ENCODE results near the gene EBF3. TPM values are rescaled to one million over a fixed set of nuclear protein-coding genes. Genes with fewer than 3 reads are reported as not detected.

Gene EBF3
- total and polyA plus RNA-seq, 11 donors, result 3.6 to 8.8 (median 5.4) TPM

GRCh38 chr10:129958148-129958628, 5.9 kb downstream of the EBF3 start:
- ATAC-seq (peak in 2 of 4 donors; percentile 37 to 44), DNase-seq (peak in 1 of 5 donors; percentile 31)
- 4 to 12% (median 7%) methylated on average over 16 of the region's 16 CpGs for WGBS, 4 donors
- peak overlapping the region; percentile 39 to 93 (median 73) for H3K4me3 ChIP-seq
- H3K27ac ChIP-seq, result peak overlapping the region; percentile 73 to 94 (median 90)
- H3K36me3 ChIP-seq, result peaks cover 0 to 6% (median 0%) of the 10 kb centered on the region in 9 donors
- intact Hi-C loops (cut with DNase I), result loop anchor here in 2 of 10 donors (5.0 kb wide), 1 partner anchor 66 kb away; no protein-coding TSS in a partner anchor
- TF ChIP-seq CTCF (IDR thresholded peaks at IDR 0.05) (peak in 9 of 12 donors; percentile 22 to 57 (median 34)), POLR2A (IDR thresholded peaks at IDR 0.05) (no peak)
- peaks cover 0 to 38% (median 15%) of the 10 kb centered on the region in 12 donors for H3K4me1 ChIP-seq
- peaks cover 0 to 77% (median 33%) of the 10 kb centered on the region in 9 donors for H3K27me3 ChIP-seq
- H3K9me3 ChIP-seq, result no peaks in the 10 kb centered on the region

GRCh38 chr10:129956876-129957673, 7.0 kb downstream of the EBF3 start:
- Histone ChIP-seq H3K9me3 (no peaks in the 10 kb centered on the region), H3K27me3 (peaks cover 0 to 66% (median 25%) of the 10 kb centered on the region in 9 donors), H3K27ac (peak overlapping the region in 11 of 12 donors; percentile 73 to 94 (median 90)), H3K4me1 (peaks cover 0 to 40% (median 20%) of the 10 kb centered on the region in 12 donors), H3K36me3 (peaks cover 0 to 6% (median 0%) of the 10 kb centered on the region in 9 donors), H3K4me3 (peak overlapping the region in 10 of 12 donors; percentile 22 to 93 (median 76))
- no peak for DNase-seq
- TF ChIP-seq POLR2A (IDR thresholded peaks at IDR 0.05), result no peak
- TF ChIP-seq CTCF (IDR thresholded peaks at IDR 0.05), result no peak
- no peak for ATAC-seq
- 7 to 13% (median 9%) methylated on average over 18 of the region's 18 CpGs for WGBS, 4 donors
- intact Hi-C loops (cut with DNase I), result loop anchor here in 2 of 10 donors (5.0 kb wide), 1 partner anchor 65 kb away; no protein-coding TSS in a partner anchor

GRCh38 chr10:129956286-129956670, 7.8 kb downstream of the EBF3 start:
- intact Hi-C loops (cut with DNase I), result loop anchor here in 2 of 10 donors (5.0 kb wide), 1 partner anchor 64 kb away; no protein-coding TSS in a partner anchor
- ATAC-seq, result no peak

More at GRCh38 chr10:129956286-129956670, 7.8 kb downstream of the EBF3 start:
- TF ChIP-seq POLR2A (IDR thresholded peaks at IDR 0.05), result no peak
- no peak for TF ChIP-seq CTCF (IDR thresholded peaks at IDR 0.05)
- WGBS, 4 donors, result 11 to 16% (median 13%) methylated on average over 9 of the region's 9 CpGs
- Histone ChIP-seq H3K36me3 (peaks cover 0 to 6% (median 0%) of the 10 kb centered on the region in 9 donors), H3K27me3 (peaks cover 0 to 58% (median 25%) of the 10 kb centered on the region in 9 donors), H3K9me3 (no peaks in the 10 kb centered on the region), H3K4me1 (peaks cover 6 to 48% (median 27%) of the 10 kb centered on the region in 12 donors), H3K27ac (peak overlapping the region in 11 of 12 donors; percentile 55 to 94 (median 90)), H3K4me3 (peak overlapping the region in 10 of 12 donors; percentile 14 to 93 (median 76))
- no peak for DNase-seq
